GM23338 (cell line): ENCODE results near the gene SELENOO. TPM values are rescaled to one million over a fixed set of nuclear protein-coding genes. Genes with fewer than 3 reads are reported as not detected.

Source experiments
- ATAC-seq: fragments of 200-7000 bp; cut with Tn5 transposase; 3 replicates; pipeline ENCODE4 v1.9.1; 2020
- DNase-seq: peaks from one replicate; pipeline ENCODE4 v3.0.0-alpha.2; 2015; ENCODE audit warnings: low spot score
- H2AFZ ChIP-seq: fragments of 200-600 bp; sonication (generic); 2 replicates; pipeline ENCODE4 v1.8.0; 2016; ENCODE audit warnings: antibody characterized with exemption, mild to moderate bottlenecking, moderate library complexity
- H3F3A ChIP-seq: fragments of 200-600 bp; sonication (generic); replicated peaks from 2 replicates; pipeline ENCODE4 v1.8.0; 2017; ENCODE audit warnings: antibody characterized with exemption, mixed run types, low read depth
- H3K27ac ChIP-seq: fragments of 200-600 bp; sonication (generic); 2 replicates; pipeline ENCODE4 v1.6.1; 2016; ENCODE audit warnings: low read depth
- H3K27me3 ChIP-seq: fragments of 200-600 bp; sonication (generic); 2 replicates; pipeline ENCODE4 v1.8.0; 2016; ENCODE audit warnings: mild to moderate bottlenecking, mixed run types, moderate library complexity; ENCODE audit not compliant: insufficient read depth
- H3K36me3 ChIP-seq: fragments of 200-600 bp; sonication (generic); 2 replicates; pipeline ENCODE4 v1.8.0; 2016; ENCODE audit warnings: mild to moderate bottlenecking; ENCODE audit not compliant: insufficient read depth
- H3K4me1 ChIP-seq: fragments of 200-600 bp; sonication (generic); 2 replicates; pipeline ENCODE4 v1.8.0; 2016; ENCODE audit warnings: mild to moderate bottlenecking, moderate library complexity; ENCODE audit not compliant: insufficient read depth
- H3K4me2 ChIP-seq: fragments of 200-600 bp; sonication (generic); 2 replicates; pipeline ENCODE4 v1.7.1; 2017; ENCODE audit warnings: mixed run types
- H3K4me3 ChIP-seq: fragments of 200-600 bp; sonication (generic); 2 replicates; pipeline ENCODE4 v1.6.1; 2016; ENCODE audit warnings: mixed run types
- H3K79me2 ChIP-seq: fragments of 200-600 bp; sonication (generic); replicated peaks from 2 replicates; pipeline ENCODE4 v1.8.0; 2017; ENCODE audit warnings: mild to moderate bottlenecking; ENCODE audit not compliant: insufficient read depth
- H3K9me2 ChIP-seq: fragments of 200-600 bp; sonication (generic); 2 replicates; pipeline ENCODE4 v1.8.0; 2017; ENCODE audit not compliant: insufficient read depth
- H4K20me1 ChIP-seq: fragments of 200-600 bp; sonication (generic); replicated peaks from 2 replicates; pipeline ENCODE4 v1.8.0; 2017; ENCODE audit warnings: mild to moderate bottlenecking; ENCODE audit not compliant: insufficient read depth
- H3K27ac Mint-ChIP-seq: 2 replicates; pipeline ENCODE4 v1.8.0; 2020; ENCODE audit warnings: inconsistent platforms, mild to moderate bottlenecking, moderate library complexity, mixed read lengths
- H3K27me3 Mint-ChIP-seq: 3 replicates; pipeline ENCODE4 v1.8.0; 2022; ENCODE audit warnings: low read depth, mild to moderate bottlenecking, moderate library complexity, mixed read lengths, inconsistent platforms; ENCODE audit not compliant: insufficient read depth, poor library complexity
- H3K36me3 Mint-ChIP-seq: 3 replicates; pipeline ENCODE4 v1.8.0; 2021; ENCODE audit warnings: low read depth, mild to moderate bottlenecking, inconsistent platforms, moderate library complexity, mixed read lengths
- H3K4me1 Mint-ChIP-seq: 3 replicates; pipeline ENCODE4 v1.8.0; 2020; ENCODE audit warnings: mild to moderate bottlenecking, inconsistent platforms, mixed read lengths
- H3K4me3 Mint-ChIP-seq: 3 replicates; pipeline ENCODE4 v1.8.0; 2021; ENCODE audit warnings: moderate library complexity, mild to moderate bottlenecking, inconsistent platforms, mixed read lengths
- H3K9me3 Mint-ChIP-seq: 3 replicates; pipeline ENCODE4 v1.8.0; 2020; ENCODE audit warnings: moderate library complexity, mild to moderate bottlenecking, inconsistent platforms, mixed read lengths
- CREB1 ChIP-seq: fragments of 250-450 bp; sonication (Bioruptor Pico); IDR thresholded peaks from 2 replicates; pipeline ENCODE4 v1.5.0; 2020; ENCODE audit warnings: low read depth, mild to moderate bottlenecking, moderate library complexity
- CTCF ChIP-seq, 2 experiments: fragments of 200-600 bp in 1 of 2; sonication (generic) in 1 of 2; conservative IDR thresholded peaks; 2 replicates each; pipeline versions ENCODE4 v1.5.1 to v1.6.1; 2016 to 2017; ENCODE audit warnings: antibody characterized with exemption in 2 of 2, low read depth in 2 of 2, mild to moderate bottlenecking in 2 of 2, moderate library complexity in 1 of 2
- ETS1 ChIP-seq: IDR thresholded peaks from 2 replicates; pipeline ENCODE4 v1.6.1; 2016; ENCODE audit warnings: antibody characterized with exemption
- EZH2 ChIP-seq: fragments of 200-600 bp; sonication (generic); IDR thresholded peaks from one replicate; pipeline ENCODE4 v1.8.0; 2017; ENCODE audit warnings: antibody characterized with exemption, mild to moderate bottlenecking, low read depth; ENCODE audit not compliant: unreplicated experiment
- JUNB ChIP-seq: IDR thresholded peaks from one replicate; pipeline ENCODE4 v1.6.1; 2016; ENCODE audit warnings: antibody characterized with exemption; ENCODE audit not compliant: unreplicated experiment
- NANOG ChIP-seq: IDR thresholded peaks from 2 replicates; pipeline ENCODE4 v1.6.1; 2016; ENCODE audit warnings: antibody characterized with exemption, borderline replicate concordance
- POLR2AphosphoS5 ChIP-seq: IDR thresholded peaks from 2 replicates; pipeline ENCODE4 v1.6.1; 2016; ENCODE audit warnings: antibody characterized with exemption, low read depth
- REST ChIP-seq: IDR thresholded peaks from one replicate; pipeline ENCODE4 v1.6.1; 2018; ENCODE audit warnings: antibody characterized with exemption; ENCODE audit not compliant: unreplicated experiment
- ZNF114 ChIP-seq: fragments of 250-450 bp; sonication (Bioruptor Pico); IDR thresholded peaks from 2 replicates; pipeline ENCODE4 v1.5.0; 2020; ENCODE audit warnings: mild to moderate bottlenecking, moderate library complexity
- ZNF331 ChIP-seq: fragments of 250-450 bp; sonication (Bioruptor Pico); IDR thresholded peaks from 2 replicates; pipeline ENCODE4 v1.5.0; 2020; ENCODE audit warnings: low read depth, mild to moderate bottlenecking, moderate library complexity
- ZNF462 ChIP-seq: fragments of 250-450 bp; sonication (Bioruptor Pico); IDR thresholded peaks from 2 replicates; pipeline ENCODE4 v1.5.0; 2020; ENCODE audit warnings: mild to moderate bottlenecking, moderate library complexity
- polyA plus RNA-seq: library from polyadenylated mRNA; unstranded; fragments of >200 nt; fragmentation: Nextera tagmentation; extraction: Ambion mirVana; gene quantifications from 2 replicates; pipeline ENCODE4 v1.2.1, GENCODE V29; 2016
- total RNA-seq: library from RNA; depleted of rRNA; stranded (reverse); fragments of >200 nt; shearing (Covaris generic); gene quantifications from 2 replicates; pipeline ENCODE4 v1.2.3, GENCODE V29; 2014

SELENOO gene
- total and polyA plus RNA-seq, 2 experiments from 2014 or later = 6.8 to 21.3 TPM

GRCh38 chr22:50247748-50248147 is 46.9 kb downstream of the SELENOO start (continued):
- TF ChIP-seq CREB1 (CRISPR knock-in tag) = peak; percentile 88

GRCh38 chr22:50248196-50249081 is 47.6 kb downstream of the SELENOO start:
- Histone ChIP-seq H3K27ac (no peak overlapping the region), H3K4me3 (no peak overlapping the region), H3K4me1 (peaks cover 11% of the 10 kb centered on the region), H3F3A (peaks cover 6% of the 10 kb centered on the region), H4K20me1 (peaks cover 3% of the 10 kb centered on the region; the same call in 1 of the 2 replicates), H3K79me2 (peaks cover 12% of the 10 kb centered on the region), H3K9me2 (no peaks in the 10 kb centered on the region), H3K36me3 (no peaks in the 10 kb centered on the region), H3K27me3 (no peaks in the 10 kb centered on the region), H3K4me2 (no peak overlapping the region), H2AFZ (no peak overlapping the region)
- Mint-ChIP-seq H3K4me3 (no peak overlapping the region), H3K9me3 (no peaks in the 10 kb centered on the region), H3K4me1 (peaks cover 18% of the 10 kb centered on the region), H3K36me3 (peaks cover 11% of the 10 kb centered on the region; the same call in 2 of the 3 replicates), H3K27ac (no peak overlapping the region), H3K27me3 (peaks cover 12% of the 10 kb centered on the region)
- ATAC-seq (no peak), DNase-seq (no peak)
- TF ChIP-seq ZNF462 = no peak
- no peak for TF ChIP-seq ETS1
- TF ChIP-seq REST = no peak
- no peak for TF ChIP-seq ZNF331 (CRISPR knock-in tag)
- TF ChIP-seq JUNB = no peak
- TF ChIP-seq POLR2AphosphoS5 = no peak
- no peak for TF ChIP-seq CREB1 (CRISPR knock-in tag)
- no peak for TF ChIP-seq EZH2
- TF ChIP-seq CTCF (conservative IDR thresholded peaks at IDR 0.05; ENCODE audit: low read depth in 2 of 2) = no peak
- no peak for TF ChIP-seq NANOG
- TF ChIP-seq ZNF114 (CRISPR knock-in tag) = no peak
